Measurements from ENCODE around the gene NMRAL1. TPM values are rescaled to one million over a fixed set of nuclear protein-coding genes. Genes with fewer than 3 reads are reported as not detected.

Gene NMRAL1
- polyA plus RNA-seq, 1 of the 3 experiments (the other 2 are of a cell fraction): 99.9 TPM

GRCh38 chr16:4420505-4421105 is 53.8 kb downstream of the NMRAL1 start:
- H2AFZ ChIP-seq (ENCODE audit: low read depth): no peak overlapping the region
- no peak for DNase-seq
- no peaks in the 10 kb centered on the region for H3K27me3 ChIP-seq (ENCODE audit: insufficient read depth)
- TF ChIP-seq GATA2 (CRISPR knock-in tag; IDR thresholded peaks at IDR 0.05) (no peak), TEAD4 (IDR thresholded peaks at IDR 0.05; ENCODE audit: borderline replicate concordance, insufficient read depth) (no peak), JUND (IDR thresholded peaks at IDR 0.05) (no peak), RAD21 (IDR thresholded peaks at IDR 0.05; ENCODE audit: low read length) (no peak), MXI1 (IDR thresholded peaks at IDR 0.05; ENCODE audit: low read depth, low read length) (no peak), ZBTB33 (IDR thresholded peaks at IDR 0.05; ENCODE audit: borderline replicate concordance, low read depth) (no peak), FOXM1 (IDR thresholded peaks at IDR 0.05; ENCODE audit: low read depth) (no peak), EP300 (IDR thresholded peaks at IDR 0.05; ENCODE audit: borderline replicate concordance in 1 of 2, low read depth in 1 of 2, low read length in 1 of 2) (no peak), NRF1 (IDR thresholded peaks at IDR 0.05; ENCODE audit: low read depth, low read length) (no peak), MEF2A (IDR thresholded peaks at IDR 0.05; ENCODE audit: borderline replicate concordance, low read depth) (no peak), POLR2AphosphoS5 (IDR thresholded peaks at IDR 0.05; ENCODE audit: low read depth, low read length) (no peak)
- H3K9me3 ChIP-seq: no peaks in the 10 kb centered on the region
- H3K79me2 ChIP-seq (ENCODE audit: insufficient read depth): peaks cover 3% of the 10 kb centered on the region; the same call in 1 of the 2 replicates
- peaks cover 8% of the 10 kb centered on the region for H3F3A ChIP-seq (replicated peaks; ENCODE audit: insufficient read depth)
- 65% methylated on average over 8 of the region's 8 CpGs for WGBS (ENCODE audit: low lambda C conversion rate)
- no peaks in the 10 kb centered on the region for H4K20me1 ChIP-seq (ENCODE audit: insufficient read depth)
- H3K9me2 ChIP-seq: no peaks in the 10 kb centered on the region
- H3K4me2 ChIP-seq: no peak overlapping the region
- peaks cover 5 to 11% of the 10 kb centered on the region in 2 experiments; a peak in 2 of 4 replicates for H3K4me1 ChIP-seq (ENCODE audit: control insufficient read depth in 1 of 2, insufficient read depth in 2 of 2, low read depth in 1 of 2, low read length in 1 of 2)
- ChIA-PET POLR2A (no interaction called here), CTCF (interaction anchor here (13.6 kb wide), 1 partner anchor 18 kb away, joined by 189 read pairs; no protein-coding TSS in a partner anchor)
- no peak overlapping the region for H3K9ac ChIP-seq
- H3K27ac ChIP-seq (ENCODE audit: low read depth in 2 of 2, low read length in 1 of 2): no peak overlapping the region
- H3K36me3 ChIP-seq (replicated peaks in 1 of 2; ENCODE audit: control insufficient read depth in 1 of 2, insufficient read depth in 2 of 2, low read length in 1 of 2): no peaks in the 10 kb centered on the region
- H3K4me3 ChIP-seq (ENCODE audit: low read depth in 2 of 2, low read length in 1 of 2): no peak overlapping the region

- no peaks in the 10 kb centered on the region for H3K9me3 ChIP-seq
- H3K4me2 ChIP-seq: no peak overlapping the region
- H3F3A ChIP-seq (replicated peaks; ENCODE audit: insufficient read depth): peaks cover 8% of the 10 kb centered on the region
- H3K9me2 ChIP-seq: no peaks in the 10 kb centered on the region
- 79% methylated on average over 7 of the region's 7 CpGs for WGBS (ENCODE audit: low lambda C conversion rate)
- no peak overlapping the region for H3K27ac ChIP-seq (ENCODE audit: low read depth in 2 of 2, low read length in 1 of 2)
- CTCF ChIA-PET: interaction anchor here (1.1 to 13.6 kb wide), 3 partner anchors 17 to 165 kb away, joined by 3 to 189 read pairs (median 7); no protein-coding TSS in a partner anchor
- no peaks in the 10 kb centered on the region for H3K27me3 ChIP-seq (ENCODE audit: insufficient read depth)
- H3K79me2 ChIP-seq (ENCODE audit: insufficient read depth): peaks cover 14% of the 10 kb centered on the region; the same call in 1 of the 2 replicates
- H3K4me3 ChIP-seq (ENCODE audit: low read depth in 2 of 2, low read length in 1 of 2): no peak overlapping the region
- no peak for DNase-seq
- peaks cover 7% of the 10 kb centered on the region; the same call in 1 of the 2 replicates for H4K20me1 ChIP-seq (ENCODE audit: insufficient read depth)
- peaks cover 7 to 14% of the 10 kb centered on the region in 2 experiments; a peak in 2 of 4 replicates for H3K4me1 ChIP-seq (ENCODE audit: control insufficient read depth in 1 of 2, insufficient read depth in 2 of 2, low read depth in 1 of 2, low read length in 1 of 2)
- no peak overlapping the region for H2AFZ ChIP-seq (ENCODE audit: low read depth)
- TF ChIP-seq ELF1 (IDR thresholded peaks at IDR 0.05): no peak
- no peak for TF ChIP-seq SMC3 (IDR thresholded peaks at IDR 0.05; ENCODE audit: low read depth, low read length)
- no peak for TF ChIP-seq RFX5 (IDR thresholded peaks at IDR 0.05; ENCODE audit: low read length)
- TF ChIP-seq USF2 (IDR thresholded peaks at IDR 0.05; ENCODE audit: borderline replicate concordance, low read depth, low read length): no peak
- TF ChIP-seq ZBTB33 (IDR thresholded peaks at IDR 0.05; ENCODE audit: borderline replicate concordance, low read depth): no peak
- no peak for TF ChIP-seq FOXM1 (IDR thresholded peaks at IDR 0.05; ENCODE audit: low read depth)
- TF ChIP-seq SIN3A (IDR thresholded peaks at IDR 0.05; ENCODE audit: borderline replicate concordance, low read depth, low read length): no peak
- no peak overlapping the region for H3K9ac ChIP-seq
- POLR2A ChIA-PET: no interaction called here
- no peaks in the 10 kb centered on the region for H3K36me3 ChIP-seq (replicated peaks in 1 of 2; ENCODE audit: control insufficient read depth in 1 of 2, insufficient read depth in 2 of 2, low read length in 1 of 2)
These were observed 54.9 kb downstream of the NMRAL1 start for GRCh38 chr16:4419402-4419959.
